ENCODE data around the gene GPC6. TPM values are rescaled to one million over a fixed set of nuclear protein-coding genes. Genes with fewer than 3 reads are reported as not detected.
A peak's percentile ranks its signal among the peaks of the same experiment; 100 is the strongest.

GPC6 gene
- total and polyA plus RNA-seq, 2 experiments from 2014 or later: 14.4 to 20.8 TPM

DNA sequence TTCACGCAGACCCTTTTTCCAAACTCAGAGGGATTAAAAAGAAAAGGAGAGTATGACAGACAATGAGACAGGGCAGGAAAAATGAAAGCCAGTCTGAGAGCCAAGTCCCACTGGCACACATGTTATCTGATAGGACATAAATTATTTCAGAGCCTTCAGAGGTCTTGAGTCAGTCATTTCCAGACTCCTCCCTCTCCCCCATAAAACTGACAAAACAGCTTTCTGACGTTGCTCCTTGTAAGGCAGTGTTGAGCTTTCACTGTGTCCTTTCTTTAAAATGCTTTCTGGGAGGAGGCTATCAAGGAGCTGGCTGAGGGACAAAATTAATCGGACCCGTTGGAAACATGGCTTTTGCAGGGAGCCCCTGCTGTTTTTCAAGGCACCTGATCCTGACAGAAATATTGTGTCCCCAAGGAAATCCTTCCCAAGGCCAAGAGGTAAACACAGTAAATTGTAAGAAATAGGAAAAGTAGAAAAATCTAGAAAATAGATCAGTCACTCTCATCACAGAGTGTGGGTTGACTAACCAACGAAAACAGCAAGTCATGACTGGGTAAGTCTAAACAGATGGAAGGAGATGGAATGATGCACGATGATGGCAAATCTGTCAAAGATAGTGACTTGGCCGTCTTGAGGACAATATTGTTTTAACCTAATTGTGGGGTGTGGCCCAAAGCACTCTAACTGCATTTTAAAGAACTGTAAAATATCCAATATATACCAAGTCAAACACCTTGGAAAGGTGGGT is 1163.2 kb downstream of the GPC6 start:
- H3K9me3 ChIP-seq (ENCODE audit: low read depth): no peaks in the 10 kb centered on the region
- H3K9me2 ChIP-seq (ENCODE audit: insufficient read depth): no peaks in the 10 kb centered on the region
- H4K20me1 ChIP-seq (ENCODE audit: insufficient read depth): no peaks in the 10 kb centered on the region
- in situ Hi-C loops (cut with MboI): no loop called here
- WGBS, 2 experiments (ENCODE audit: low coverage in 1 of 2, low lambda C conversion rate in 2 of 2, missing lambda C conversion rate in 2 of 2): 47 to 50% methylated on average over 7 of the region's 7 CpGs
- H3K79me2 ChIP-seq (ENCODE audit: insufficient read depth): no peaks in the 10 kb centered on the region
- no peaks in the 10 kb centered on the region for H3K36me3 ChIP-seq (ENCODE audit: low read depth)
- no peak overlapping the region for H3K4me3 ChIP-seq
- peak; percentile 21 for DNase-seq
- H3K9ac ChIP-seq: no peak overlapping the region
- H3K27me3 ChIP-seq (replicated peaks; ENCODE audit: insufficient read depth): no peaks in the 10 kb centered on the region
- no peak overlapping the region for H3K27ac ChIP-seq
- H3K4me2 ChIP-seq (ENCODE audit: unreplicated experiment): no peak overlapping the region
- no peaks in the 10 kb centered on the region for H3F3A ChIP-seq (ENCODE audit: insufficient read depth)
- peaks cover 7% of the 10 kb centered on the region; the same call in 1 of the 2 replicates for H3K4me1 ChIP-seq (ENCODE audit: insufficient read depth)
- TF ChIP-seq EZH2phosphoT487 (IDR thresholded peaks at IDR 0.05; ENCODE audit: insufficient read depth, low read depth): no peak
- TF ChIP-seq EZH2 (IDR thresholded peaks at IDR 0.05; ENCODE audit: insufficient read depth, poor library complexity, severe bottlenecking): no peak
- no peak overlapping the region for H2AFZ ChIP-seq

DNA sequence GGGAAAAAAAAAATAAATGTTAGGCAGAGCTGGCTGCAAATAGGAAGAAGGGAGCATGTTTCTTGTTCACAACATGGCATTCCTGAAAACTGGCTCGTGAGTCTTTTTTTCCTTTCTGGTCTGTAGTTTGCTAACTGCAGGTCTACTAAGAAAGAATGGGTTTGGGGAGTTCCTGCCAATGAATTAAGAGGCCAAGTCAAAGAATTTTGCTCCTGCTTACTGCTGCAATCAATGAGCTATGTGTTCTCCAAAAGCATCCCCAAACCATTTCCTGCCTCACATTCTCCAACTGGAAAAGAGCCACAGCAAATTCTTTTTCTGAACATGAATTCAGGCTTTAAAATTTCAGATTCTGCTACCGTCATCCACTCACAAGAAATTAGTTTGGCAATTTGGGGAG is 1164.3 kb downstream of the GPC6 start:
- 13 to 17% methylated on average over 2 of the region's 2 CpGs for WGBS, 2 experiments (ENCODE audit: low coverage in 1 of 2, low lambda C conversion rate in 2 of 2, missing lambda C conversion rate in 2 of 2)
- H3F3A ChIP-seq (ENCODE audit: insufficient read depth): no peaks in the 10 kb centered on the region

DNA sequence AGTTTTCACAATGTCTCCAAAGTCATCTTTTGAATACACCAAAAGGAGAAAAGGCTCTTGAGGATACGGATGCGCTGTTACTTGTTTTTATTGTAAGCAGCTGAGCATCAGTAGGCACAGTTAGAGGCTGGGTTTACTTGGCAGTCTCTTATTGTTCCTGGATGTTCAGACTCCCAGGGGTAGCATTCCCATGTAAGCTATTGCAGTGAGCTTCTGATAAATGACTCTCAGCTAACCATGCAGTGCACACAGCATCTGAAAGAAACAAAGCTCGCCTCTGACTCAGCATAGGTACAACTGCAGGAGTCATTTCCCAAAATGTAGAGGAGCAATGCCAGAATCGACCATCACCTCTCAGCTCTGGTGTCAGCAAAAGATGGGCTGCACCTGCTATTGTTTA is 1168.1 kb downstream of the GPC6 start:
- DNase-seq: no peak
- no peaks in the 10 kb centered on the region for H3K27me3 ChIP-seq (replicated peaks; ENCODE audit: insufficient read depth)
- peaks cover 7% of the 10 kb centered on the region; the same call in 1 of the 2 replicates for H3K4me1 ChIP-seq (ENCODE audit: insufficient read depth)
- H3K27ac ChIP-seq: no peak overlapping the region
- H3K9me2 ChIP-seq (ENCODE audit: insufficient read depth): 0 out of 2 replicates have a peak, but pooled peaks cover under 1% of the 10 kb centered on the region
- H4K20me1 ChIP-seq (ENCODE audit: insufficient read depth): no peaks in the 10 kb centered on the region
- WGBS, 2 experiments (ENCODE audit: low coverage in 1 of 2, low lambda C conversion rate in 2 of 2, missing lambda C conversion rate in 2 of 2): 56 to 59% methylated on average over 4 of the region's 4 CpGs
- H3K9me3 ChIP-seq (ENCODE audit: low read depth): no peaks in the 10 kb centered on the region
- no peak overlapping the region for H3K4me2 ChIP-seq (ENCODE audit: unreplicated experiment)
- H3K79me2 ChIP-seq (ENCODE audit: insufficient read depth): no peaks in the 10 kb centered on the region
- TF ChIP-seq EZH2phosphoT487 (IDR thresholded peaks at IDR 0.05; ENCODE audit: insufficient read depth, low read depth) (no peak), EZH2 (IDR thresholded peaks at IDR 0.05; ENCODE audit: insufficient read depth, poor library complexity, severe bottlenecking) (no peak)
- no peaks in the 10 kb centered on the region for H3K36me3 ChIP-seq (ENCODE audit: low read depth)
- in situ Hi-C loops (cut with MboI): no loop called here
- no peak overlapping the region for H2AFZ ChIP-seq
- no peaks in the 10 kb centered on the region for H3F3A ChIP-seq (ENCODE audit: insufficient read depth)
- no peak overlapping the region for H3K4me3 ChIP-seq
- no peak overlapping the region for H3K9ac ChIP-seq

More for the DNA sequence above, 1164.3 kb downstream of the GPC6 start:
- no peak for TF ChIP-seq EZH2 (IDR thresholded peaks at IDR 0.05; ENCODE audit: insufficient read depth, poor library complexity, severe bottlenecking)
- Histone ChIP-seq H3K79me2 (ENCODE audit: insufficient read depth) (no peaks in the 10 kb centered on the region), H3K9me2 (ENCODE audit: insufficient read depth) (no peaks in the 10 kb centered on the region), H3K9me3 (ENCODE audit: low read depth) (no peaks in the 10 kb centered on the region), H3K27me3 (replicated peaks; ENCODE audit: insufficient read depth) (no peaks in the 10 kb centered on the region), H3K4me1 (ENCODE audit: insufficient read depth) (peaks cover 7% of the 10 kb centered on the region; the same call in 1 of the 2 replicates), H3K27ac (no peak overlapping the region), H4K20me1 (ENCODE audit: insufficient read depth) (no peaks in the 10 kb centered on the region), H3K36me3 (ENCODE audit: low read depth) (no peaks in the 10 kb centered on the region), H2AFZ (no peak overlapping the region), H3K9ac (no peak overlapping the region), H3K4me3 (no peak overlapping the region), H3K4me2 (ENCODE audit: unreplicated experiment) (no peak overlapping the region)
- peak; percentile 20 for DNase-seq
- in situ Hi-C loops (cut with MboI): no loop called here

DNA sequence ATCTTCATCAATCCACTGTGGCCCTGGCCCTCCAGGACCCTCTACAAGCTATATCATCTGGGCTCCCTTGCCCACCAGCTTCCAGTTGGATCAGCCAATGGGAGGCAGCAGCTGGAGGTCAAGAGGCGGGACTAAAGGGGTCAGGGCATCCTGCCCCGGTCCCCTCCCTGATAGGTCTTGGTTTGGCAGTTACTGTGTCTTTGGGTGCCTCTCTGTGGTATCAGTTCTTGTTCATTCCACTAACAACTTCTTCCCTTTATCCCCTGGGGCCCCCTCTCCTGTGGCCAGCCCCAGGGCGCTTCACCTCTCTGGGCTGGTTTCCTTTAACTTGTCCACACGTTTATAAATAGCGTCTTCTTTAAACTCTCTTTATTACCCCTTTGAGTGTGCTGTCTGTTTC is 1169.3 kb downstream of the GPC6 start:
- H3K27ac ChIP-seq: no peak overlapping the region
- no peaks in the 10 kb centered on the region for H3K27me3 ChIP-seq (replicated peaks; ENCODE audit: insufficient read depth)
- H2AFZ ChIP-seq: no peak overlapping the region
- H3K4me3 ChIP-seq: no peak overlapping the region
- no peaks in the 10 kb centered on the region for H3K9me3 ChIP-seq (ENCODE audit: low read depth)
- 36 to 37% methylated on average over 5 of the region's 5 CpGs for WGBS, 2 experiments (ENCODE audit: low coverage in 1 of 2, low lambda C conversion rate in 2 of 2, missing lambda C conversion rate in 2 of 2)
- no peaks in the 10 kb centered on the region for H3K79me2 ChIP-seq (ENCODE audit: insufficient read depth)
- 0 out of 2 replicates have a peak, but pooled peaks cover 3% of the 10 kb centered on the region for H3K9me2 ChIP-seq (ENCODE audit: insufficient read depth)
- no peaks in the 10 kb centered on the region for H4K20me1 ChIP-seq (ENCODE audit: insufficient read depth)
- no peak for DNase-seq
- TF ChIP-seq EZH2 (IDR thresholded peaks at IDR 0.05; ENCODE audit: insufficient read depth, poor library complexity, severe bottlenecking) (no peak), EZH2phosphoT487 (IDR thresholded peaks at IDR 0.05; ENCODE audit: insufficient read depth, low read depth) (no peak)
- H3K4me2 ChIP-seq (ENCODE audit: unreplicated experiment): no peak overlapping the region
- in situ Hi-C loops (cut with MboI): no loop called here
- no peaks in the 10 kb centered on the region for H3K36me3 ChIP-seq (ENCODE audit: low read depth)
- no peaks in the 10 kb centered on the region for H3F3A ChIP-seq (ENCODE audit: insufficient read depth)
- 0 out of 2 replicates have a peak, but pooled peaks cover 3% of the 10 kb centered on the region for H3K4me1 ChIP-seq (ENCODE audit: insufficient read depth)
- no peak overlapping the region for H3K9ac ChIP-seq

All from GM23248 (cell line).